ENCODE measurements around the gene ZCCHC8.
"Not testable (repeated sequence)": the region's sequence is repeated elsewhere in the genome, so short reads cannot be mapped to it uniquely, and the experiment has no call there.

- TF ChIP-seq POLR2A (IDR thresholded peaks at IDR 0.05; ENCODE audit: low read length); GATA1 (IDR thresholded peaks at IDR 0.05; ENCODE audit: low read depth, low read length): not testable (repeated sequence)
Observed at GRCh38 chr12:122446390-122446789, 54.3 kb downstream of the ZCCHC8 start.

Data from erythroblast (primary cell).